CD4-positive, alpha-beta T cell (primary cell): ENCODE data around the gene SYK. TPM values are rescaled to one million over a fixed set of nuclear protein-coding genes. Genes with fewer than 3 reads are reported as not detected.
"Not testable (repeated sequence)": the region's sequence is repeated elsewhere in the genome, so short reads cannot be mapped to it uniquely, and the experiment has no call there.

Source experiments
- ATAC-seq: fragments of 200-7000 bp; cut with Tn5 transposase; one replicate; pipeline ENCODE4 v1.10.0; 2022; ENCODE audit warnings: mild to moderate bottlenecking; ENCODE audit not compliant: poor library complexity
- CTCF ChIA-PET: fragments of 350-600 bp; sonication (Branson Sonifier 250); formaldehyde crosslinking; loops from one replicate; lab custom pipeline; 2021; ENCODE audit warnings: antibody characterized with exemption, inconsistent platforms; lab: Charles Lee
- POLR2A ChIA-PET: fragments of 350-600 bp; sonication (Branson Sonifier 250); formaldehyde crosslinking; loops from one replicate; lab custom pipeline; 2021; ENCODE audit warnings: antibody characterized with exemption, inconsistent platforms; lab: Charles Lee
- DNase-seq, 14 experiments: peaks; one replicate each; pipeline ENCODE4 v3.0.0-alpha.2; 2013 to 2020; ENCODE audit warnings: mixed read lengths in 2 of 14
- H3K27ac ChIP-seq, 2 donors: one replicate each; pipeline versions ENCODE4 v1.5.1 to v1.7.0; 2013; ENCODE audit warnings: low read length in 2 of 2, low read depth in 1 of 2, mild to moderate bottlenecking in 1 of 2
- H3K27me3 ChIP-seq, 2 experiments: 1 replicate in 1 of 2; 2 replicates in 1 of 2; pipeline versions ENCODE4 v1.6.1 to v1.7.0; 2013; ENCODE audit warnings: low read length in 2 of 2, control low read depth in 1 of 2, mild to moderate bottlenecking in 1 of 2, moderate library complexity in 1 of 2; ENCODE audit not compliant: insufficient read depth in 2 of 2, control insufficient read depth in 1 of 2
- H3K36me3 ChIP-seq: one replicate; pipeline ENCODE4 v1.6.1; 2013; ENCODE audit warnings: low read length, control low read depth; ENCODE audit not compliant: insufficient read depth
- H3K4me1 ChIP-seq: one replicate; pipeline ENCODE4 v1.6.1; 2013; ENCODE audit warnings: low read length, control low read depth; ENCODE audit not compliant: insufficient read depth
- H3K4me3 ChIP-seq: one replicate; pipeline ENCODE4 v1.5.1; 2013; ENCODE audit warnings: mild to moderate bottlenecking, low read length, moderate library complexity
- H3K9me3 ChIP-seq, 2 experiments: 1 replicate in 1 of 2; 2 replicates in 1 of 2; pipeline versions ENCODE4 v1.6.1 to v1.7.0; 2013; ENCODE audit warnings: low read length in 2 of 2, mild to moderate bottlenecking in 2 of 2, control low read depth in 1 of 2, moderate library complexity in 1 of 2; ENCODE audit not compliant: control insufficient read depth in 1 of 2, insufficient read depth in 1 of 2
- H3K27ac Mint-ChIP-seq: one replicate; pipeline ENCODE4 v1.8.0; 2020; ENCODE audit warnings: mixed read lengths
- H3K27me3 Mint-ChIP-seq: one replicate; pipeline ENCODE4 v1.8.0; 2021; ENCODE audit warnings: mixed read lengths
- H3K36me3 Mint-ChIP-seq: one replicate; pipeline ENCODE4 v1.8.0; 2021; ENCODE audit warnings: low read depth, mixed read lengths
- H3K4me1 Mint-ChIP-seq: one replicate; pipeline ENCODE4 v1.8.0; 2021; ENCODE audit warnings: low read depth, mixed read lengths
- H3K4me3 Mint-ChIP-seq: one replicate; pipeline ENCODE4 v1.8.0; 2020; ENCODE audit warnings: mild to moderate bottlenecking, mixed read lengths
- H3K9me3 Mint-ChIP-seq: one replicate; pipeline ENCODE4 v1.8.0; 2020; ENCODE audit warnings: mixed read lengths
- intact Hi-C, 2 experiments: fragments of 100-400 bp; cut with DNase I in 1 of 2; cut with micrococcal nuclease in 1 of 2; formaldehyde crosslinking; loops; one replicate each; pipeline versions ENCODE4 v1.15.1 to v1.9.0; 2023 to 2025; cut with DNase I, micrococcal nuclease
- total RNA-seq, 174 experiments: library from RNA in 2 of 174; stranded (reverse) in 2 of 174; gene quantifications; one replicate each; pipeline ENCODE4 v1.2.3 and lab custom pipeline; 2021 to 2026
- TF ChIP-seq, protein P1 (sequence below): fragments of 200-600 bp; IDR thresholded peaks from one replicate; pipeline ENCODE4 v1.8.0; 2022; ENCODE audit warnings: antibody characterized with exemption, mild to moderate bottlenecking

SYK gene
- total RNA-seq, 2 experiments from 2014 or later: 1.1 to 1.2 TPM

DNA sequence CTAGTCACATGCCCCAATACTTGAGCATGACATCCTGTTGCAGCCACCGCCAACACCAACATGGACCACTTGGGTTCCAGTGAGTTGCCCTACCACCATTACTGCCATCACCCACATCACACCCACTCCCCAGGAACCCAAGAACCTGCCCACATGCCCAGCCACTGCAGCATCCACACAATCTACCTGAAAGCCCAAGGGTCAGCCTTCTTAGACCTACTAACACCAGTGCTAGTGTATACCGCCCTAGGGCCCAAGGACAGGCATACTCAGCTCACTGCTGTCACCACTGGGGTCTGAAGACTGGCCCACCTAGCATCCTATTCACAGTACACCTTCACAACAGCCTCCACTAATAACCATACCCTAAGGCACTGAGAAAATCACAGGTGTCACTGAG is 82.0 kb downstream of the SYK start:
- no peaks in the 10 kb centered on the region for H3K4me1 ChIP-seq
- no peak overlapping the region for H3K4me3 ChIP-seq
- H3K36me3 ChIP-seq: no peaks in the 10 kb centered on the region
- H3K9me3 ChIP-seq: peaks cover 6 to 9% of the 10 kb centered on the region in 2 experiments
- ChIA-PET CTCF (no interaction called here), POLR2A (no interaction called here)
- H3K27me3 Mint-ChIP-seq: peaks cover 5% of the 10 kb centered on the region
- H3K4me3 Mint-ChIP-seq: no peak overlapping the region
- no peaks in the 10 kb centered on the region for H3K36me3 Mint-ChIP-seq
- no peaks in the 10 kb centered on the region for H3K27me3 ChIP-seq
- TF ChIP-seq, protein P1, sequence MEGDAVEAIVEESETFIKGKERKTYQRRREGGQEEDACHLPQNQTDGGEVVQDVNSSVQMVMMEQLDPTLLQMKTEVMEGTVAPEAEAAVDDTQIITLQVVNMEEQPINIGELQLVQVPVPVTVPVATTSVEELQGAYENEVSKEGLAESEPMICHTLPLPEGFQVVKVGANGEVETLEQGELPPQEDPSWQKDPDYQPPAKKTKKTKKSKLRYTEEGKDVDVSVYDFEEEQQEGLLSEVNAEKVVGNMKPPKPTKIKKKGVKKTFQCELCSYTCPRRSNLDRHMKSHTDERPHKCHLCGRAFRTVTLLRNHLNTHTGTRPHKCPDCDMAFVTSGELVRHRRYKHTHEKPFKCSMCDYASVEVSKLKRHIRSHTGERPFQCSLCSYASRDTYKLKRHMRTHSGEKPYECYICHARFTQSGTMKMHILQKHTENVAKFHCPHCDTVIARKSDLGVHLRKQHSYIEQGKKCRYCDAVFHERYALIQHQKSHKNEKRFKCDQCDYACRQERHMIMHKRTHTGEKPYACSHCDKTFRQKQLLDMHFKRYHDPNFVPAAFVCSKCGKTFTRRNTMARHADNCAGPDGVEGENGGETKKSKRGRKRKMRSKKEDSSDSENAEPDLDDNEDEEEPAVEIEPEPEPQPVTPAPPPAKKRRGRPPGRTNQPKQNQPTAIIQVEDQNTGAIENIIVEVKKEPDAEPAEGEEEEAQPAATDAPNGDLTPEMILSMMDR: no peak
- H3K4me1 Mint-ChIP-seq: no peaks in the 10 kb centered on the region
- H3K27ac Mint-ChIP-seq: no peak overlapping the region
- H3K9me3 Mint-ChIP-seq: peaks cover 6% of the 10 kb centered on the region
- ATAC-seq (no peak), DNase-seq (no peak)
- intact Hi-C loops: no loop called here
- H3K27ac ChIP-seq: no peak overlapping the region

DNA sequence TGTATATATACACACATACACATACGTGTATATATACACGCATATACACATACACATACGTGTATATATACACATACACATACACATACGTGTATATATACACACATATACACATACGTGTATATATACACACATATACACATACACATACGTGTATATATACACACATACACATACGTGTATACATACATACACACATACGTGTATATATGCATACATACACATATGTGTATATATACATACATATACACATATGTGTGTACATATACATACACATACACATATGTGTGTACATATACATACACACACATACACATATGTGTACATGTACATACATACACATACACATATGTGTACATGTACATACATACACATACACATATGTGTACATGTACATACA is 82.6 kb downstream of the SYK start:
- Mint-ChIP-seq H3K4me3 (no peak overlapping the region), H3K36me3 (no peaks in the 10 kb centered on the region), H3K27me3 (peaks cover 5% of the 10 kb centered on the region), H3K27ac (no peak overlapping the region), H3K4me1 (no peaks in the 10 kb centered on the region), H3K9me3 (peaks cover 6% of the 10 kb centered on the region)
- intact Hi-C loops: no loop called here
- no peaks in the 10 kb centered on the region for H3K4me1 ChIP-seq
- ATAC-seq (no peak), DNase-seq (no peak)
- POLR2A ChIA-PET: no interaction called here
- H3K27me3 ChIP-seq: no peaks in the 10 kb centered on the region
- no peaks in the 10 kb centered on the region for H3K36me3 ChIP-seq
- H3K4me3 ChIP-seq: no peak overlapping the region
- TF ChIP-seq, protein P1: no peak
- H3K9me3 ChIP-seq: peaks cover 6 to 9% of the 10 kb centered on the region in 2 experiments
- CTCF ChIA-PET: no interaction called here
- H3K27ac ChIP-seq: no peak overlapping the region

DNA sequence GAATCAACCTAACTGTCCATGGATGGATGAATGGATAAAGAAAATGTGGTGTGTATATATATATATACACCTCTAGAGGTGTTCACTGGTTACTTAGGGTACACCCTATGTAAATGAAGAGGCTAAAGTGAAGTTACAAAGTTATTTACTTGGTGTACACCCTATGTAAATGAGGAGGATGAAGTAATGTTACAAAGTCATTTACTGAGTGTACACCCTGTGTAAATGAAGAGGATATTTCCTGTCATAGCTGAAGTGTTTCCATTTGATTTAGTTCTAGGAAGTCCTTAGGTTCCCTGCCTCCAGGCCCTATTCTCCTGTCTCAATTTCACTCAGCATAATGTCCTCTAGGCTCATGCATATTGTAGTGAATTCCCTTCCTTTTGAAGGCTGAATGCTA is 85.2 kb downstream of the SYK start:
- POLR2A ChIA-PET, CTCF ChIA-PET, ATAC-seq, intact Hi-C loops, H3K27ac Mint-ChIP-seq, H3K4me3 ChIP-seq, H3K36me3 Mint-ChIP-seq, H3K27me3 ChIP-seq, DNase-seq, H3K36me3 ChIP-seq, H3K4me1 ChIP-seq, H3K4me1 Mint-ChIP-seq, H3K27ac ChIP-seq, H3K9me3 Mint-ChIP-seq, H3K4me3 Mint-ChIP-seq: not testable (repeated sequence)
- H3K27me3 Mint-ChIP-seq: peaks cover 12% of the 10 kb centered on the region
- peaks cover 6 to 15% of the 10 kb centered on the region in 2 experiments for H3K9me3 ChIP-seq

DNA sequence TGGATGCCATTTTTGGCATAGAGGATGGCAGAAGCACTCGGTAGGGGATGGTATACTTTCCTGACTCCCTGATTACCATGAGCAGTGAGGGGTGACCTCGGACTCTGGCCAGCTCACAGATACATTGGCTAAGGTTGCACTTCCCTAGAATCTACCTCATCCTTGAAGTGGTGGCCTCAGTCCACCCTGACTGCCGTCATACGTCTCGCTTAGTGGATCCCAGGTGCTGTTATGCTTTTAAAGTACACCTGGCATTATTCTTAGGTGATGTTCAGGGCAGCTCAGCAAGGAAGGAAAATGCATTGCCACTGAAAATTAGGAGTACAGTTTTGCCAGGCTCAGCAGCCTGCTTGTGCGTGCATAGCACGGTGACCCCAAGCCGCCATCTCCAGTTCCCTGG is 87.3 kb downstream of the SYK start:
- TF ChIP-seq, protein P1: no peak
- Mint-ChIP-seq H3K27ac (no peak overlapping the region), H3K4me3 (no peak overlapping the region), H3K36me3 (no peaks in the 10 kb centered on the region), H3K27me3 (peaks cover 17% of the 10 kb centered on the region), H3K9me3 (peaks cover 6% of the 10 kb centered on the region), H3K4me1 (no peaks in the 10 kb centered on the region)
- Histone ChIP-seq H3K27me3 (peaks cover 0 to 6% of the 10 kb centered on the region in 2 experiments), H3K4me1 (no peaks in the 10 kb centered on the region), H3K36me3 (no peaks in the 10 kb centered on the region), H3K27ac (no peak overlapping the region), H3K4me3 (no peak overlapping the region), H3K9me3 (peaks cover 6 to 11% of the 10 kb centered on the region in 2 experiments)
- DNase-seq (no peak), ATAC-seq (no peak)
- intact Hi-C loops: no loop called here
- POLR2A ChIA-PET: no interaction called here
- CTCF ChIA-PET: no interaction called here
